Stimulated activated CD4-positive, alpha-beta T cell treated with anti-CD3 and anti-CD28 coated beads, Interleukin-1b, Interleukin-23, amount 100 ng/mL, for 4 hours (primary cell): ENCODE data around the gene SPSB3.

Experiments
- DNase-seq, 2 donors: peaks; one replicate each; pipeline ENCODE4 v3.0.0-alpha.2; 2020; ENCODE audit warnings: low read depth in 2 of 2

SPSB3 gene

DNA sequence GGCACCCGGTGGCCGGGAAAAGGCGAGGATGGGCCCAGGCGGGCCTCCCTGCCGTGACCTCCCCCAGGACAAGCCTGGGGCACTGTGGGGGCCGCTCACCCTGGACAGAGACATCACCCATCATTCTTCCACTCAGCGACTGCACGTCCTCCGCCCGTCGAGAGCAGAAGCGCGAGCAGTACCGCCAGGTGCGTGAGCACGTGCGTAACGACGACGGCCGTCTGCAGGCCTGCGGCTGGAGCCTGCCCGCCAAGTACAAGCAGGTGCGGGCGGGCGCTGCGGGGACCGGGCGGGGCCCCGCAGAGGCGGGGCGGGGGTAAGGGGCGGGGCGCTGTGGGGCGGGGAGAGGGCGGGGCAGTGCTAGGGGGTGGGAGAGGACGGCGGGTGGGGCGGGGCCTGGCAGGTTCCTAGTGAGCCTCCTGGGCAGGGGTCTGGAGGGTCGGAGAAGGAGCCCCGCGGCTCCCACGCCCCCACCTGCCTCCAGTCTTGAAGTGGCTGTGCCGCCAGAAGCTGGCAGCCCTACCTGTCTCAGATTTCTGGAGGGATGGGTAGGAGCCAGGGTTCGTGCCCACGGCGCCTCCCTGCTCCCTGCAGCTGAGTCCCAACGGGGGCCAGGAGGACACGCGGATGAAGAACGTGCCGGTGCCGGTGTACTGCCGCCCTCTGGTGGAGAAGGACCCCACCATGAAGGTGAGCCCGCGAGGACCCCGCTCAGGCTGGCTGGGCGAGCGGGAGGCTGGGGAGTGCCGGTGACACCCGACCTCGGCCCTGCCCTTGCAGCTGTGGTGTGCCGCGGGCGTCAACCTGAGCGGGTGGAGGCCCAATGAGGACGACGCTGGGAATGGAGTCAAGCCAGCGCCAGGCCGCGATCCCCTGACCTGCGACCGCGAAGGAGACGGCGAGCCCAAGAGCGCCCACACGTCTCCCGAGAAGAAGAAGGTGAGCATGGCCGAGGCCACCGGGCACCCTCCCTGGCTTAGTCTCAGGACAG lies 18.6 kb downstream of the SPSB3 start:
- no peak for DNase-seq

DNA sequence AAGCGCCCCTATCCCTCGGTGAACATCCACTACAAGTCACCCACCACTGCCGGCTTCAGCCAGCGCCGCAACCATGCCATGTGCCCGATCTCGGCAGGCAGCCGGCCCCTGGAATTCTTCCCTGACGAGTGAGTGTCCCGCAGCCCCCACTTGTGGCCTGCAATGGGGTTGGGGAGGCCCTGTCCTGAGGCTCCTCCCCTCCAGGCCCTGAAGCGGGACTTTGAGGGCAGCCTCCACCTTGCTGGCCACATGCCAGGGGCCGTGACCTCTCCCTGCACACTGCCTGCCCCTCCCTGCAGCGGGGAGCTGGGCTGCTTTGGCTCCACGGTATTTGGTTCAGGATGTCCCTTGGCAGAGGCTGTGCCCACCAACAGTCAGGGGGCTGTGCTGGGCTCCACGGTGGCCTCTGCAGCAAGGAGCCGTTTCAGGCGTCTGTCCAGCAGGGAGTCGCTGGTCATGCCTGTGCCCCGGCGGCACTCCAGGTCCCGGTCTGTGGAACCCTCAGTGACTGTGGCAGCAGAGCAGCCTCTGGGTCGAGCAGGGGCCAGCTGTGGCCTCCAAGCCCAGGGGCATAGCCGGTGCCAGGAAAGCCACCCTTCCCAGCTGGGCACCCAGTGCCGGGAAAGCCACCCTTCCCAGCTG lies 19.4 kb downstream of the SPSB3 start:
- DNase-seq = no peak

- DNase-seq = no peak
Observed at GRCh38 chr16:1762196-1762878, 20.0 kb downstream of the SPSB3 start.

GRCh38 chr16:1761751-1762150 lies 20.6 kb downstream of the SPSB3 start:
- no peak for DNase-seq

DNA sequence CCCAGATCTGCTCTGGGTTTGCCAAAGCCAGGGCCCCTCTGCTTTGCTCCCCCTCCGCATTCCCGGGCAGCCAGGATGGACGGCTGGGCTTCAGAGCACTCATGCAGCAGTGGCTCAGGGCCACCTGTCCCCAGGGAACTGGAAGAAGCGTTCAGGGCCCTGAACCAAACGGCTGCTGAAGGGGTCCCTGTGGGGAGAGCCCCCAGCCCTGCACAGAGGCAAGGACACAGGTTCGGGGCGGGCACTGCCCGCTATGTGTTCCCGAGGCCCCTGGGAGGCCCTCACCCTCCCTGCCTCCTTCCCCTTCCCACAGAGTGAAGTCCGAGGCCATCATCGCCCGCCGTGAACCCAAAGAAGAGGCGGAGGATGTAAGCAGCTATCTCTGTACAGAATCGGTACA lies 21.5 kb downstream of the SPSB3 start:
- DNase-seq = no peak

DNA sequence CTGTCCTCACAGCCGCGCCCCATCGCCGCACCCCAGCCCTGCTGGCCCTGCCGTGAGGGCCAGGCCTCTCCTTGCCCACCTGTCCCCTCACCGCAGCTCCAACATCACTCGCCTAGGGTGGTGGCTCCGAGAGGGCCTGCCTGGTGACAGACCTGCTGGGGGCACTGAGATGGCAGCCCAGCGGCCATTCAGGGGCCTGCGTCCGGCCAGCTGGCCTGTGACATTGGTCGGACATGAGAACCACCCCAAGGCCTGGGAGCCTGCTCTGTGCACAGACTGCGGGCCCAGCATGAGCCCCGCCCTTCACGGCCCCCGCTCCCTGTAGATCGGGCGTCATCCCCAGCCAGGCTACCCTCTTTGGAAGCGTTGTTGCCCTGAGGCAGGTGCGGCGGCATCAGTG lies 22.9 kb downstream of the SPSB3 start:
- no peak for DNase-seq

DNA sequence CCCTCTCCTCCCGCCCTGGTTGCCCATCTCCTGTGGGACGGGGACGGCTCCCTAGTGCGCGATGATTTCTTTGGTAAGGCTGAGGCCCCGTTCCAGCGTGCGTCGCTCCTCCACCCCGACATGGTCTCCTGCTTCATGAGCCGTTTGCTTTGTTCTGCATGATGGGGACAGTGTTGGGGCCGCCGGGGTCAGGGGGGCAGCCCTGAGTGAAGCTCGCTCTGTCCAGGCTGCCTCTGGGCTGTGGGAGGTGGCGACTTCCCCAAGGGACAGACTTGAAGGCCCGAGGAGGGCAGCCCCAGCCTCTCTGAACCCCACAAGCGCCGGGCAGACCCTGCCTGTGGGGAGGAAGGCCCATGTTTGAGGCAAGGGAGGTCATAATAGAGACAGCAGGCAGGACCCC lies 23.4 kb downstream of the SPSB3 start:
- no peak for DNase-seq

GRCh38 chr16:1757714-1758461 lies 24.5 kb downstream of the SPSB3 start:
- no peak for DNase-seq

GRCh38 chr16:1754204-1754603 lies 28.2 kb downstream of the SPSB3 start:
- DNase-seq = no peak

DNA sequence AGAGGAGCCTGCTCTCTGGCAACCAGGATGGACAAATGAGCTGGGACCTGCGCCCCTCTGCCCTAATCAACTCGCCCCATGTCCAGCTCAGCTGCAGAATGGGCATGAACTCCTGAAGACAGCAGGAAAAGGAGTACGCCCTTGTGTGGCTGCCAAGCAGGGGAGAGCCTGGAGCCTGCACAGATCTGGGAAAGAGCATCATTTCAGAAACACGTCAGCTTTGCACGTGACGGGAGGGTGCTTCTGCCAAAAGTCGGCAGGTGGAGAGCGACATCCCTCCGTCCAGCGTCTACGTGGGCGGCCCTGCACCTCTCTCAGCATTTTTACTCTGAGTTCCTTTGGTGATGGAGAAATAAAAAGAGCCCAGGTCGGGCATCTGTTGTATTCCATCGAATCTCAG lies 29.5 kb downstream of the SPSB3 start:
- no peak for DNase-seq

DNA sequence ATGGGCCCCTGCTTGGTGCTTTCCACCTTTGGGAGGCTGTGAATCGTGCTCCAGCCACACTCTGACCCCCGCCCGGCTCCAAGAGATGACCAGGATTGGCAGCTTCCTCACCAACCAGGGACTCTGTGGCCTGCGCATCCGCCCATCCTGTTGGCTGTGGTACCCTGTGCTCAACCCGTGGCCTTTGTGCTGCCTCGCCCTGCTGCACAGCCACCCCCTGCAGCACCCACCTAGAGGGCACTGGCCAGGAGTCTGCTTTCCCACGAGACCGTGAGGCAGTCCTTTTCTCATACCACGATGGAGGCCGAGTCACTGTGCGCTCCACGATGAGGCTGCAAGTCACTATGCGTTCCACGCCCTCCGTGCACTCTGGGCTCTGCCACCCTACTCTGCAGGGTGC lies 30.4 kb downstream of the SPSB3 start:
- DNase-seq = no peak

- DNase-seq = no peak
Observed at GRCh38 chr16:1749152-1750117, 32.9 kb downstream of the SPSB3 start.

DNA sequence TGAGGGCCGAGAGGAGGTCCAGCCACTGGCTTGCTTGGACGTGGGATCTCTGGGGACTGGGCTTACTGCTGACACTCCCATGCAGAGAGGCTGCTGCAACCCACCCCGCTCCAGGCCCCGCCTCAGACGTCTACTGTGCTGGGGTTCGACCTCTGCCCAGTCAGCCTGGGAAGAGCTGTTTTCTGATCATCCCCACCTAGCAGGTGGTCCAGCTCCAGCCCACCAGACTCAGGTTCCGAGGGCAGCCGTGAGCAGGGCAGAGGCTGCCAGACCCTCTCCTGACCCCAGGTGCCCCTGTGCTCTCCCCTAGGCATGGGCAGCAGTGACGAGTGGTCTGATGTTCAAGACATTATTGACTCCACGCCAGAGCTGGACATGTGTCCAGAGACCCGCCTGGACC lies 34.4 kb downstream of the SPSB3 start:
- no peak for DNase-seq

GRCh38 chr16:1746693-1747195 lies 35.6 kb downstream of the SPSB3 start:
- DNase-seq = no peak

GRCh38 chr16:1745900-1746692 lies 36.3 kb downstream of the SPSB3 start:
- no peak for DNase-seq

DNA sequence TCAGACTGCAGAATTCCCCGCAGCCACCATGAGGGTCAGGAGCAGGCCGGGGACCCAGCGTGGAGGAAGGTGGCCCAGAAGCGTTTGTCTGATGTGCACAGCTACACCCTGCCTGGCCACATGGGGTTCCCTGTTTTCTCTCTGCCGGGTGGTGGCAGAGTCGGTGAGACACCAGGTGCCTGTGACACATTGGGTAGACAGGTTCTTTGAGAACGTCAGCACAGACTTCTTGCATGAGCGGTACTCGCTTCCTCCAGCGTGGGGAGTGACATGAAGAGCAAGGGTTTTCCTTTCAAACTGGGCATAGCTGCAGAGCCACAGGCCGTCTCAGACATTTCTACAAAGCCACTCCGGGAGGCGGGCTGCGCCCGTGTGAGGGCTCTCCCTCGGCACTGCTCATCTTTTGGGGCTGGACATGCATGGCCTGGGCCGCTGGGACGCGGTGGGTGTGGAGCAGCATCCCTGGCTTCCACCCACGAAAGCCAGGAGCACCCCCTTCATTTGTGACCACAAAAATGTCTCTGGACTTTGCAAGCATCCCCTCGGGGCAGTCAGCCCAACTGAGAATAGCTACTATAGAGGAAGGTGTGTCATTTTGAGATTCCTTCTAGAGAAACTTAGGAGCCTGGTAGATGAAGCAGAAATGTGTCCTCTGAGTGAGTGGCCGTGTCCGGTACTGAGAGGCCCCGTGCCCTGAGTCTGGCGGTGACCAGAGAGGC lies 37.0 kb downstream of the SPSB3 start:
- no peak for DNase-seq

DNA sequence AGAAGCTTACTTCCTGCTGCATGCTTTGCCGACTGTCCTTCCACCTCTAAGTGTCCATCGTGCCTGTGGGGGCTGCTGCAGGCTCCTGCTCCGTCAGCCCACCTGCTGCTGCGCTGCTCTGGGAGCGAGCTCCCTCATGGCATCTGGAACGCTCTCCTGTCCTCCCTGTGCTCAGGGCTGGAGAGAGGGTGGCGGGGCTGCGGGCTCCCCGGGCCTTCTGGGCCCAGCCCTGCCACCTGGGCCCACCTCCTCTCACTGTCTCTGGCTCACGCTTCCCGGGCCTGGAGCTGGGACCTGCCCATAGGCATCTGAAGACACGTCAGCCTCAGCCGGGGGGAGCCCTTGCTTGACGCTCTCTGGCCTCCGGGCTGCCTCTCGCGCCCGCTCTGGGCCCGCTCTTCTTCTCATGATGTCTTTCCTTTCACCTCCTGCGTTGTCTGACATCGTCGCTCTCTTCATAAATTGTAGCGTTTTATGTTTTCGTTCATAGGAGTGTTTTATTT lies 38.0 kb downstream of the SPSB3 start:
- DNase-seq = no peak
